HG02588 (cell line): Measurements from ENCODE around the gene ACBD4.

Experiments used
- ATAC-seq: cut with Tn5 transposase; IDR thresholded peaks from one replicate; pipeline ENCODE4 v1.9.1; 2021; ENCODE audit warnings: mild to moderate bottlenecking, moderate library complexity; ENCODE audit not compliant: unreplicated experiment

Gene ACBD4

GRCh38 chr17:45104029-45104428, 31.5 kb upstream of the ACBD4 start:
- no peak for ATAC-seq

- ATAC-seq: no peak
Measured at GRCh38 chr17:45104497-45104896, 31.0 kb upstream of the ACBD4 start.

GRCh38 chr17:45104907-45105624, 30.4 kb upstream of the ACBD4 start:
- ATAC-seq: no peak

- no peak for ATAC-seq
Measured at GRCh38 chr17:45106096-45106495, 29.4 kb upstream of the ACBD4 start.

GRCh38 chr17:45106582-45106981, 28.9 kb upstream of the ACBD4 start:
- ATAC-seq: no peak

GRCh38 chr17:45107293-45108010, 28.0 kb upstream of the ACBD4 start:
- no peak for ATAC-seq

GRCh38 chr17:45108051-45108450, 27.4 kb upstream of the ACBD4 start:
- ATAC-seq: no peak

GRCh38 chr17:45108595-45109521, 26.6 kb upstream of the ACBD4 start:
- no peak for ATAC-seq

- no peak for ATAC-seq
Measured at GRCh38 chr17:45110676-45111611, 24.5 kb upstream of the ACBD4 start.

GRCh38 chr17:45111850-45112249, 23.6 kb upstream of the ACBD4 start:
- ATAC-seq: no peak

GRCh38 chr17:45112559-45113423, 22.7 kb upstream of the ACBD4 start:
- ATAC-seq: no peak

GRCh38 chr17:45113424-45113754, 22.1 kb upstream of the ACBD4 start:
- no peak for ATAC-seq

GRCh38 chr17:45114117-45114932, 21.2 kb upstream of the ACBD4 start:
- no peak for ATAC-seq

GRCh38 chr17:45115015-45115625, 20.4 kb upstream of the ACBD4 start:
- no peak for ATAC-seq

- no peak for ATAC-seq
Measured at GRCh38 chr17:45115871-45116270, 19.6 kb upstream of the ACBD4 start.

- ATAC-seq: no peak
Measured at GRCh38 chr17:45116434-45117016, 19.0 kb upstream of the ACBD4 start.

- no peak for ATAC-seq
Measured at GRCh38 chr17:45117334-45117733, 18.2 kb upstream of the ACBD4 start.
